HS-27A (cell line): Measurements from ENCODE around the gene AQP3.
"Not testable (repeated sequence)": the region's sequence is repeated elsewhere in the genome, so short reads cannot be mapped to it uniquely, and the experiment has no call there.

Source experiments
- DNase-seq: peaks from one replicate; pipeline ENCODE4 v3.0.0-alpha.2; 2012; ENCODE audit warnings: low read depth, missing footprints

AQP3 gene

DNA sequence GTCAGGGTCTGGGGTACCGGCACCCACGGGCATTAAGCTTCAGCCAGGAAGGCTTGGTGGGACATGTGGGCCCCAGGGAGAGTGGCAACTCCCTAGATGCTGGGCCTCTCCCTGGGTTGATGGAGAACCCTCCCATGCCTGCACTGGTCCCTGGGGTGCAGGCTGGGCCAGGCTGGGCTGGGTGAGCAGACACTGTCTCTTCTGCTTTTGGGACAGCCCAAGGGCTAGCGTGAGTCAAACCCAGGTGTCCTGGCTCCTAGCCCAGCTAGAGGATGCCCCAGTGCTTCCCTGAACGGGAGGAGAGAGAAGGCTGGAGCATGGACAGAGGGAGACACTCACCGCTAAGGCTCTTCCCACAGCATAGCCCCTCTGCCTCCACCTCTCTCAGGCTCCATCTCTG is 39.3 kb downstream of the AQP3 start:
- no peak for DNase-seq

DNA sequence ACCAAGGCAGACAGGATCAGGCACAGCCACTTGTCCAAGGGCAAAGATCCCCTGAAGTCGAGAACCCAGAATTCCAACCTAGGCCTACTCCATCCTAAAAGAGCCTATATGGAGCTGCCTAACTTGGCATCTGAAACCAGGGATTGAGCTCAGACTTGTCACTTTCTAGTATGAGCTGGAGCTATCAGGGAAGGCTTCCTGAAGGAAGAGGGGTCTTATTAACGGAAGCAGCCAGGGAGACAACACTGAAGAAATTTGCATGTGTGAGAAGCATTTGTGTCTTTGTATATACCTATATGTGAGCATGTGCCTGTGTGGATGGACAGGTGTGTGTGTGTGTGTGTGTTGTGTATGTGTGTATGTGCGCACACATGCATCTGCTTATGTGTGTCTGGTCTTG is 40.3 kb downstream of the AQP3 start:
- no peak for DNase-seq

DNA sequence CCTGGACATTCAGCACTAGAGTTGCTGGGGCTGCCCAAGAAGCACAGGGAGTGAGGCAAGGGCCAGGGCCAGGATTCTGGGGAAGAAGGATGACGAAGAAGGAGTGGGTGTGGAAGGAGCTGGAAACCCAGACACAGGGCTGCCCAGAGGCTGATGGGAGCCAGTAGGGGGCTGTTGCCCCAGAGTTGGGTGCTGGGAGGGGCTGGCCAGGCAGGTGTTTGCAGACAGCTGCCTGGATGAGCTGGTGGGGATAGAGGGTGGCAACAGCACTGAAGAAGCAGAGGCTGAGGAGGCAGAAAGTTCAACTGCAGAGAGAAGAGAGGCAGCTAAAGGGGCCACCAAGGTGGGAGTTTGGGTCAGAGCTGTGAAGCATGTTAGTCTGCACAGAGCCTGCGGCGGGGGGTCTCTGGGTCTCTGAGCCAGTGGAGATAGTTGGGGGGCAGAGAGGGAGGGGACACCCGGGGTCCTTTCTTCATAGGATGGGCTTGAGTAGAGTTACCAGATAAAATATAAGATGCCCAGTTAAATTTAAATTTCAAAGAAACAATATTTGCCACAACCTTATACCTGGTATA is 42.5 kb downstream of the AQP3 start:
- no peak for DNase-seq

DNA sequence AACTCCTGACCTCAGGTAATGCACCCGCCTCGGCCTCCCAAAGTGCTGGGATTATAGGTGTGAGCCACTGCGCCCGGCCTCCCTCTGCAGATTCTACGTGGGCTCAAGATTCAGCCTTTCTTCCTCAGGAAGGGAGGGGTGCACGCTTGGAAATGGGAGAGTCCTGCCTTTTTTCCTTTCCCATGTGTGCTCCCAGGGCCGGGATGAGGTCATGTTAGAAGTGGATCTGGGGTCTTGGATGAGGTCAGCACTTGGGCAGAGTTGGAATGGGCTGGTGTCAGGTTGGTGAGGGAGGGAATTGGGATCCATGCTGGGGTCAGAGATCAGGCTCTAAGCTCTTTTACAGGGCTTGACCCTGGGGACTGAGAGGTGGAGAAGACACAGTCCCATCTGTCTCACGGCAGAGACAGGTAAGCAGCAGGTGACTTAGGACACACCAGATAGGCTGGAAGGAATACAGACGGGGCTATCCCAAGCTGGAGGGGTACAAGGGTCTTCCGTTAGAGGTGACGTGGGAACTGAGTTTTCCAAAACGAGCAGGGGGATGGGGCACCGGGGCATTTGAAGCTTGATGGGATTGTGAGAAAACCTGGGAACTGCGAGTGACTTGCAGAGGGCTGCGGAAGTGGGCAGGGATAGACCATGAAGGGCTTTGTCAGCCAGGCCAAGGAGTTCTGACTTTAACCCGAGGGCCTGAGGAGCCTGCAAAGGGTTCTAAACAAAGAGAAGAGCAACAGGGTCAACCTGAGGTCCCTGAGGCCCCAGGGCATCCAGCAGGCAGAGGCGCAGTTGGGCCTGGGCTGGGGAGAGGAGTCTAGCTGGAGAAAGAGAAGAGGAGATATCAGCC is 43.2 kb downstream of the AQP3 start:
- no peak for DNase-seq

DNA sequence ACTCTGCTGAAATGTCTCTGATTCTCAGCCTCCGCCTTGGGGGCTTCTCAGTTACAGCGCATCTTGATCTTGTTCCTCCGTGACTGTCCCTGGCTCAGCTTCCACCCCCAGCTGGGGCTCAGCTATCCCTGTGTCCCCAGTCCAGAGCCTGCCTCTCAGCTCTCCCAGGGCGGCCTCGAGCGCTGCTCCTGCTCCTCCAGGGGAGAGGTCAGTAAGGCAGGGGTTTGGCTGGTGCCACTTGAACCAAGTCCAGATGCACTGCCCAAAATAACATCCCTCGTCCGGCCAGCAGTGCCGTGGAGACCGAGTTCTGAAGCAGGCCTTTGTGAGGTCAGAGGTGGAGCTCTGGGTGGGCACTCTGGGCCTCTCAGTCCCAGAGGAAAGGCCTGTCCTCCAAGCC is 45.0 kb downstream of the AQP3 start, which contains the start of gene AQP7:
TSS of gene AQP7 (minus strand) at position 198 of the 400 bp plus-strand sequence. CDS start 1,306 bp downstream, outside the sequence.
- DNase-seq, result not testable (repeated sequence)

DNA sequence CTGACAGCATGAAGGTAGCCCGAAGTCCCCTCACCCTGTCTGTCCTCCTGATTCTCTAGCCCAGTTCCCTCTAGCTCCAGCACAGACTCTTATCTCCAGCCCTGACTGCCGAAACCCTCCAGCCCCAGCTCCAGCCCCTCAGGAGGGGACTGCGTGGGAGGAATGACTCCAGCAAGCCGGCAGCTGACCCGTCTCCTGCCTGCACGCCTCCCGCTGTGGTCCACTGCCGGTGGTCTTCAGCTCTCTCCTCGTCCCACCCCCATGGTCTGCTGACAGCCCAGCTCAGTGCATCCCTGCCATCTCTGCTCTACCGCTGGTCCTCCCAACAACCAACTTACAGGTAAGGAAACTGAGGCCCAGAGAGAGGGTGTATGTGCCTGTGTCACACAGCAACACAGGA is 45.6 kb downstream of the AQP3 start:
- not testable (repeated sequence) for DNase-seq

DNA sequence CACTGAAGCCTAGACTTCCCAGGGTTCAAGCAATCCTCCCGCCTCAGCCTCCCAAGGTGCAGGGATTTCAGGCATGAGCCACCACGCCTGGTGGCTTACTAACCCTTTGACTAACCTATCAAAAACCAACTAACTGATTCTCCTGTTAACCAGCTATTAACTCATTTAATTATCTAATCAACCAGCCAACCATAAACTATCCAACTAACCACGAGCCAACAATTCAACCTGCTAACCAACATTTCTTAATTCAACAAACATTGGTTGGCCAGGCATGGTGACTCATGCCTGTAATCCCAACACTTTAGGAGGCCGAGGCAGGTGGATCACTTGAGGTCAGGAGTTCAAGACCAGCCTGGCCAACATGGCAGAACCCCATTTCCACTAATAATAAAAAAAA is 48.3 kb downstream of the AQP3 start:
- not testable (repeated sequence) for DNase-seq

DNA sequence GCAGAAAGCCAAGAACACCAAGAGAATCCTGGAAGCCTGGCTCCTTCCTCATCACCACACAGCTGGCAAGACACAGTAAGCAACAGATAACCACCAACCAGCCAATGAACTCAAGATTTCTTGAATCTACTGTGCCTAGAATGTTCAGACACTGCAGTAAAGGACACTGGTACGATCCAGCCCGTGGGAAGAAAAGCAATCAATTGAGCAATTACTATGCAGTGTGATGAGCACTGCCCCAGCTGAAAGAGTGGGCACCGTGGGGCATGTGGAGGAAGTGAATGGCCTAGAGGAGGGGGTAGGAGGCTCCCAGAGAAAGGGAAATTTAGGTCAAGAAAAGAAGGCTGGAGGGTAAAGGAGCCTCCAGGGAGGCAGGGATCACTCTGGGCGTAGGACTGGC is 49.6 kb downstream of the AQP3 start:
- DNase-seq, result not testable (repeated sequence)

DNA sequence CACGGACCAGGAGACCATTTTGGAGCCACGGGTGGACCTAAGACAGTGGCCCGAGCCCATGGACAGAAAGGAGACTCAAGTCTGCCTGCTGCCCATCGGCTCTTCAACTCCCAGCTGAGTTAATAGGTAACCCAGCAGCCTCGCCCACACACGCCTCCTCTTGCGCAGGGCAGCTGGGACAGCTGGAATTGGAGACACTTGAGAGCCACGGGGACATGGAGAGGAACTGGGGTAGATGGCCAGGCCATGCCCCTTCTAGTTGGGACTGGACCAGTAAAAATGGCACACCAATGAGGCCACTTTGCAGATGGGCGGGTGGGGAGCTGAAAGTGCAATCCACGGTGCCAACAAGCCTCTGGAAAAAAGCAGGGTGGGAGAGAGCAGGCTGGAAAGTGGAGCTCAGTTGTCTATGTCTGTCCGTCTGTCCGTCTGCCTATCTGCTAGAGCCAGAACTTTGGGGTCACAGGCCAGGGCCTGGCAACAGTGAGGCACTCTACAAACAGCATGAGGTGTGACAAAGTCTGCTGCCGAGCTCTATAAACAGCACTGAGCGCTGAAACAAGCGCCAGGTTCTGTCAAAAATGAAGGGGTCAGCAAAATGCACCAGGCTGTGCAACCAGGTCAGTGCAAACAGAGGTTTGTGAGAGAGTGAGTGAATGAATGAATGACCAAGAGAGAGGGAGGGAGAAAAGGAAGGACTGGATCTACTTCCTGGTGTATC is 52.1 kb downstream of the AQP3 start:
- not testable (repeated sequence) for DNase-seq

DNA sequence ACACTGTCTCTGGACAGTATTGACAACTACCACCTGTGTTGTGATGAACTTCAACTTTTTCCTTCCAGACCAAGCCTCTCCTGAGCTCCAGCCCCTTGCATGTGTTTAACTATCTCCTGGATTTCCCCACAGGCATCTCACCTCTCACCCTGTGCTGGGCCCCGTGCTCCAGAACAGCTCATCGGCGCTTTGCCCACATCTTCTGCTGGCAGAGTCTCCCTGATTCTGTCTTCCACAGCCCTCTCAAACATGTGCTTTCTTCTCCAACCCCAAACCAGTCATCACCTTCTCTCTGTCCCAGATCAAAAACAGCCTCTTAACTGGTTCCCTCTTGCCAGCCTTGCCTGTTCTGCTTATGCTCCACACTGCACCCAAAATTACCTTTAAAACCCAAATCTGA is 53.4 kb downstream of the AQP3 start:
- DNase-seq, result not testable (repeated sequence)

DNA sequence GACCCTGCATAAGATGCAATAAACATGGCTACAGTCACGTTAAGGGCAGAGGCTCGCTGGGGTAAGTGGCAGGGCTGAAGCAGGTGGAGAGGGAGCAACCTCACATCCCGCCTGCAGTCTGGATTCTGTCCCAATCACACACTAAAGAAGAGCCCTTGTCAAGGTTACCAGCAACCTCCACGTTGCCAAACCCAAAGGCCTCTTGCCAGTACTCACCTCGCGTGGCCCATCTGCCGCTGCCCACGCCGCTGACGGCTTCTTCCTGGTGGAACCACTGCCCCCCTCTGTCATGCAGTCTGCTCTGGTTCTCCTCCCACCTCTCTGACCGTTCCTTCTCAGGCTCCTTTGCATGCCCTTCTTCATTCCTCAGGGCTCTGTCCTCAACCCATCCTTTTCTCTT is 53.8 kb downstream of the AQP3 start:
- no peak for DNase-seq

DNA sequence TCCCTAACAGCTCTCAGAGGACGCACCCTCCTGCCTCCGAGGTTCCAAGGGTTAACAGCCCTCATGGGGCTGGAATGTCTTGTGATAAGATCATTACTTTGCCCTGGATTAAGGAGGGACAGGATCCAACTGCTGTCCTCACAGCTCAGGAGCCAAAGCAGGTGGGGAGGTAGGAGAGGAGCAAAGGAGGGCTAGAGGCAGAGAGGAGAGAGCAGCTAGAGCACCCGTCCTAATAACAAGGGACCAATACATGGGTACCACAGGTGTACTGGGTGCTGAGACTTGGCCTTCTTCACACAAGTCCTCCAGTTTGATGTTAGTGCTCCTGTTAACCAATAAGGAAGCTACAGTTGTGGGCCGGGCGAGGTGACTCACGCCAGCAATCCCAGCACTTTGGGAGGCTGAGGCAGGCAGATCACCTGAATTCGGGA is 54.8 kb downstream of the AQP3 start:
- DNase-seq, result not testable (repeated sequence)
